ENCODE measurements around the gene NKD1.

NKD1 gene

GRCh38 chr16:50607970-50608557 lies 59.9 kb downstream of the NKD1 start:
- Mint-ChIP-seq H3K4me1 (ENCODE audit: low read depth) (peaks cover 6% of the 10 kb centered on the region), H3K9me3 (no peaks in the 10 kb centered on the region), H3K27ac (no peak overlapping the region), H3K36me3 (ENCODE audit: low read depth) (no peaks in the 10 kb centered on the region), H3K4me3 (no peak overlapping the region), H3K27me3 (no peaks in the 10 kb centered on the region)

- Mint-ChIP-seq H3K27me3 (no peaks in the 10 kb centered on the region), H3K4me1 (ENCODE audit: low read depth) (no peaks in the 10 kb centered on the region), H3K9me3 (no peaks in the 10 kb centered on the region), H3K36me3 (ENCODE audit: low read depth) (no peaks in the 10 kb centered on the region), H3K27ac (no peak overlapping the region), H3K4me3 (no peak overlapping the region)
These were observed 60.9 kb downstream of the NKD1 start for GRCh38 chr16:50609049-50609448.

GRCh38 chr16:50609471-50609870 lies 61.3 kb downstream of the NKD1 start:
- no peak overlapping the region for H3K4me3 Mint-ChIP-seq
- H3K36me3 Mint-ChIP-seq (ENCODE audit: low read depth), result no peaks in the 10 kb centered on the region
- H3K27ac Mint-ChIP-seq, result no peak overlapping the region
- H3K9me3 Mint-ChIP-seq, result no peaks in the 10 kb centered on the region
- no peaks in the 10 kb centered on the region for H3K4me1 Mint-ChIP-seq (ENCODE audit: low read depth)
- no peaks in the 10 kb centered on the region for H3K27me3 Mint-ChIP-seq

- no peaks in the 10 kb centered on the region for H3K4me1 Mint-ChIP-seq (ENCODE audit: low read depth)
- no peak overlapping the region for H3K27ac Mint-ChIP-seq
- H3K36me3 Mint-ChIP-seq (ENCODE audit: low read depth), result no peaks in the 10 kb centered on the region
- H3K4me3 Mint-ChIP-seq, result no peak overlapping the region
- no peaks in the 10 kb centered on the region for H3K9me3 Mint-ChIP-seq
- H3K27me3 Mint-ChIP-seq, result no peaks in the 10 kb centered on the region
These were observed 62.4 kb downstream of the NKD1 start for GRCh38 chr16:50610331-50611262.

GRCh38 chr16:50611332-50611934 lies 63.2 kb downstream of the NKD1 start:
- Mint-ChIP-seq H3K27ac (no peak overlapping the region), H3K4me3 (no peak overlapping the region), H3K27me3 (no peaks in the 10 kb centered on the region), H3K9me3 (no peaks in the 10 kb centered on the region), H3K4me1 (ENCODE audit: low read depth) (no peaks in the 10 kb centered on the region), H3K36me3 (ENCODE audit: low read depth) (no peaks in the 10 kb centered on the region)

- no peaks in the 10 kb centered on the region for H3K36me3 Mint-ChIP-seq (ENCODE audit: low read depth)
- H3K4me1 Mint-ChIP-seq (ENCODE audit: low read depth), result peaks cover 2% of the 10 kb centered on the region
- H3K9me3 Mint-ChIP-seq, result no peaks in the 10 kb centered on the region
- H3K27me3 Mint-ChIP-seq, result no peaks in the 10 kb centered on the region
- no peak overlapping the region for H3K27ac Mint-ChIP-seq
- no peak overlapping the region for H3K4me3 Mint-ChIP-seq
These were observed 64.0 kb downstream of the NKD1 start for GRCh38 chr16:50611995-50612848.

GRCh38 chr16:50612849-50613198 lies 64.6 kb downstream of the NKD1 start:
- H3K9me3 Mint-ChIP-seq, result no peaks in the 10 kb centered on the region
- no peaks in the 10 kb centered on the region for H3K36me3 Mint-ChIP-seq (ENCODE audit: low read depth)
- H3K4me3 Mint-ChIP-seq, result no peak overlapping the region
- no peak overlapping the region for H3K27ac Mint-ChIP-seq
- H3K4me1 Mint-ChIP-seq (ENCODE audit: low read depth), result peaks cover 5% of the 10 kb centered on the region
- H3K27me3 Mint-ChIP-seq, result no peaks in the 10 kb centered on the region

- Mint-ChIP-seq H3K4me3 (no peak overlapping the region), H3K9me3 (no peaks in the 10 kb centered on the region), H3K27ac (no peak overlapping the region), H3K36me3 (ENCODE audit: low read depth) (no peaks in the 10 kb centered on the region), H3K27me3 (no peaks in the 10 kb centered on the region), H3K4me1 (ENCODE audit: low read depth) (peaks cover 5% of the 10 kb centered on the region)
These were observed 65.2 kb downstream of the NKD1 start for GRCh38 chr16:50613281-50613963.

GRCh38 chr16:50613964-50614474 lies 65.8 kb downstream of the NKD1 start:
- no peaks in the 10 kb centered on the region for H3K9me3 Mint-ChIP-seq
- H3K27ac Mint-ChIP-seq, result peak overlapping the region; percentile 34
- no peaks in the 10 kb centered on the region for H3K36me3 Mint-ChIP-seq (ENCODE audit: low read depth)

GRCh38 chr16:50614955-50615724 lies 66.9 kb downstream of the NKD1 start:
- Mint-ChIP-seq H3K27me3 (no peaks in the 10 kb centered on the region), H3K4me3 (no peak overlapping the region), H3K27ac (no peak overlapping the region), H3K4me1 (ENCODE audit: low read depth) (peaks cover 5% of the 10 kb centered on the region), H3K36me3 (ENCODE audit: low read depth) (no peaks in the 10 kb centered on the region), H3K9me3 (no peaks in the 10 kb centered on the region)

More at GRCh38 chr16:50613964-50614474, 65.8 kb downstream of the NKD1 start:
- Mint-ChIP-seq H3K27me3 (no peaks in the 10 kb centered on the region), H3K4me1 (ENCODE audit: low read depth) (peaks cover 5% of the 10 kb centered on the region), H3K4me3 (no peak overlapping the region)

GRCh38 chr16:50615891-50616290 lies 67.7 kb downstream of the NKD1 start:
- Mint-ChIP-seq H3K4me3 (no peak overlapping the region), H3K4me1 (ENCODE audit: low read depth) (peaks cover 5% of the 10 kb centered on the region), H3K27ac (no peak overlapping the region), H3K36me3 (ENCODE audit: low read depth) (no peaks in the 10 kb centered on the region), H3K9me3 (no peaks in the 10 kb centered on the region), H3K27me3 (no peaks in the 10 kb centered on the region)

- Mint-ChIP-seq H3K9me3 (no peaks in the 10 kb centered on the region), H3K36me3 (ENCODE audit: low read depth) (no peaks in the 10 kb centered on the region), H3K27ac (no peak overlapping the region)
These were observed 68.2 kb downstream of the NKD1 start for GRCh38 chr16:50616386-50616785.

GRCh38 chr16:50616883-50617645 lies 68.9 kb downstream of the NKD1 start:
- Mint-ChIP-seq H3K27ac (no peak overlapping the region), H3K36me3 (ENCODE audit: low read depth) (no peaks in the 10 kb centered on the region), H3K4me1 (ENCODE audit: low read depth) (peaks cover 5% of the 10 kb centered on the region), H3K27me3 (no peaks in the 10 kb centered on the region), H3K4me3 (no peak overlapping the region), H3K9me3 (no peaks in the 10 kb centered on the region)

More at GRCh38 chr16:50616386-50616785, 68.2 kb downstream of the NKD1 start:
- no peak overlapping the region for H3K4me3 Mint-ChIP-seq
- H3K4me1 Mint-ChIP-seq (ENCODE audit: low read depth), result peaks cover 5% of the 10 kb centered on the region
- H3K27me3 Mint-ChIP-seq, result no peaks in the 10 kb centered on the region
